ENCODE measurements around the gene SEMA5A.

Gene SEMA5A

DNA sequence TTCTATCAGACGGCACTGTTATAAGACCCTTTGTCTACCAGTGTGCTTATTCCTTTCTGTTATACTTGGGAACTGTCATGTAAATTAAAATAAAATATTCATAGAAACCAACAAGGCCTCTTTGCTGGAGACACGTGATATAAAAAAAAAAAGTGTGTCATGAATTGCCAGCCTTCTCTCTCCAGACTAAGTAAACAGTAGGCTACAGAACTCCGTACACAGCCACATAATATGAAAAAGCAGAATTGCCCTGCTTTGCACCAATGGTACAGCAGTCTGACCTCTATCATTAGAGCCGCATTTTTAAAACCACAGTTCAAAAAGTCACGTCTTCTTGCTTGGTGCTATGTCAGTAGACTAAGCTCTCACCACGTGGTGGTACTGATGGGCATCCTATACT is 231.3 kb downstream of the SEMA5A start:
- no peak for DNase-seq

DNA sequence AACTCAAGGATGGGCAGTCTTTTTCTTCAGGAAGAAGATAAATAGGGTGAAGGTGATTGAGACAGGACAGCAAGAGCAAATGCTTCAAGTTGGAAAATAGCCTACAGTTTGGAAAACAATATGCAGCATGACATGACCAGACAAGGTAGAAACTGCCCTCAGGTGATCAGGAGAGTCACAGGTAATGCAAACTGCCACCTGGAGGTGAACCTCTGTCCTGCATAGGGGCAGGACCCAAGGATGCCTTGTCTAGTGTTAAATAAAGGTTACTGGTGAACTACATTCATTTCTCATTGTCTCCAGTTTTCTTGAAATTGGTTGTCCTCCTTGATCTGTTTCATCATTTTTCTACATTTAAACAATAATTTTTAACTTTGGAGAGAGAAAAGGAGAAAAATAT is 232.1 kb downstream of the SEMA5A start:
- no peak for DNase-seq

- no peak for DNase-seq
Measured at GRCh38 chr5:9307150-9307549, 238.7 kb downstream of the SEMA5A start.

DNA sequence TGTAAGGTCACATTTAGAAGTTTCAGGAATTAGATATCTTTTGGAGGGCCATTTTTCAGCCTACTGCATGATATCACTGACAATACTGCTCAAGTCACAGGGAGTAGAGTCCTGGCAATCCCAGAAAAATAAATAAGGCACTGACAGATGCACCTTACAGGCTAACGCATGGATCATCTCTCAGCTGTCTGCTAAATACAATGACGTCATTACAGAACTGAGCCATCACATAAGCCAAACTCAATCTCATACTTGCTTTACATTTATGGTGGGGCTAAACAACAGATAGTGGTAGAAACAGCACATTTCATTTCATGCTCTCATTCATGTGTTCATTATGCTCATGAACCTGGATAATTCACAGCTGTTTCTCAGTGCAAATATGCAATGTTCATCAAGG is 243.7 kb downstream of the SEMA5A start:
- no peak for DNase-seq

DNA sequence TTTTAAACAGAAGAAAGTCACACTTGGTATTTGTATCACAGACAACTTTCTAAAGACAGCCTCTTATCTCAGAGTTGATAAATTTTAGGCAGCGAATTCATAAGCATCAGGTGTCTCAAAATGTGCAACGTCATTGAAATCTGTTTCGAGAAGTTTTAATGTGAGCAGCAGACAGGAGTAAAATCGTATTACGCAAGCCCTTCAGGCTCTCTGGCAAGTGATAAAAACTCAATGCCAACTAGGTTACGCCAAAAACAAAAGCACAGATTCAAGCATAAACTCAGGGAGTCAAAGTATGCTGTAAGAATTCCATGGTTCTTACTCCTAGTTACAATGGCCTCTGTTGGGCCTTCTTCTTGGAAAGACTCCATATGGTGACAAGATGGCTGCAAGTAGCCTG is 244.7 kb downstream of the SEMA5A start:
- DNase-seq, result no peak

DNA sequence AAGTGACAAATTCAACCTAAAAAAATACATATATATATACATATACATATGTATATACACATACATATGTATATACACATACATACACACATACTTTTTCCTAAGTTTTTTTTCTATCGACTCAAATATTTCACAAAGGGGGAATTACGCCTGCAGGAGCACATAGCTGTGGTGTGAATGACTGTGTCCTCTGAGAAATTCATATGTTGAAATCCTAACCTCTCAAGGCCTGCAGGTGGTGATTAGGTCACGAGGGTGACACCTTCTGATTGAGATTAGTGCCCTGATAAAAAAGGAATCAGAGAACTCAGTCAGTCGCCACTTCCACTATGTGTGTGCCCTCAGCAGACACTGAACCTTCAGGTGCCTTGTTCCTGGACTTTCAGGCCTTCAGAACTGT is 248.7 kb downstream of the SEMA5A start:
- no peak for DNase-seq

DNA sequence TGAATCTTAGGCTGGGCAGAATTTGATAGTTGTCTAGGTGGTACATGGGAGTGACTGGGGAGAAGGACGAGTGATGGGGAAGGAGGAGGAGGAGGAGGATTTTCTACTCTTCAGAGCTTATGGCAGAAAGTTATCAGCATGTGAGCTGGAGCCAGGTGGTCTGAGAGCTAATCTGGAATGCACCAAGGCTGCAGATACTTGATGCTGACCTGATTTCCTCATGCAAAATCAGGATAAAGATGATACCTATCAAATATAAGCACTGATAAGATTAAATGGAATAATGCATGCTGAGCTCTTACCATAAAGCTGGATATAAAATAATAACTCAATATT is 250.4 kb downstream of the SEMA5A start:
- no peak for DNase-seq

DNA sequence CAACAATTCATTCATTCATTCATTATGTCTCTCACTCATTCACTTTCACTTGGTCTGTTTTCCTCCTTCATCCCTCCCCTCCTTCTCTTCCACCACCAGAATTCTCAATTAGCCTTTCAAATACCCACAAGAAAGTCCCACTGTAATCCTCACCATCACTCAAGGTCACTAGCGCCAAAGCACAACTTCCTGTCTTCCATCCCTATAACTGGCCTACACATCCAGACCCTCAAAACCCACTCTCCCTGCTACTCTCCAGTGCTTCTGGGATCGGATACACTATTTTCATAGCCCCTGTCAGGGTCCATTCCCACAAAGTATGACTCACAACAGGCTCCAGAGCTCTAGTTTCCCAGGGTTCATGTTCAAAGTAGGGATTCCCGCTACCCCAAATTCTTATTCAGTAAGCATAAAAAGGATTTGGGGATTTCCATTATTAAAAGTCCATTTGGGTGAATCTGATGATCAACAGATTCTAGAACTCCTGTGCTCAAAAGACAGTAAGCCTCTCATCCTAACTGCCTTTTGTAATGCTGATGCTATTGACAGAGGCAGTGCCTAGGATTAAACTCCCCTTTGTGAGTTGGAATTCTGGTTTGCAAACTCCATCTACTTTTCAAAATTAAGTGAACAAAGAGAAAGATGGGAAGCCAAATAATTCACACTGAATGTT is 250.9 kb downstream of the SEMA5A start:
- no peak for DNase-seq

DNA sequence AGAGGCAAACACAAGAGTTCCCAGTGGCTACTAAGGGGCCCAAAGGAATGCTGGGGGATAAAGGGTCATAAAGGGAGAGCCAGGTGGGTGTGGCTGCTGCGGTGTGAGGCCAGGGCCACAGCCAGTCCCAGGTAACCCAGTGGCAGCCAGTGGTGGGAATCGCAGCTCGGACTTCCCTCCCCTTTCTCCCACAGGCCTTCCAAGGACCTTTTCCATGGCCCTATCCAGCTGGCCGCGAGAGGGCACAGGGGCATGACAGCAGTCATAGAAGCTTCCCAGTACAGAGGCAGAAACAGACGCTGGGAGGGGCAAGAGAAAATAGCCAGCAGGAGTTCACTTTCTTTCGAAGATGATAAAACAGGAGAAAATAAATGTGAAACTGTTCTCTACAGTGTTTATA is 257.6 kb downstream of the SEMA5A start:
- no peak for DNase-seq

DNA sequence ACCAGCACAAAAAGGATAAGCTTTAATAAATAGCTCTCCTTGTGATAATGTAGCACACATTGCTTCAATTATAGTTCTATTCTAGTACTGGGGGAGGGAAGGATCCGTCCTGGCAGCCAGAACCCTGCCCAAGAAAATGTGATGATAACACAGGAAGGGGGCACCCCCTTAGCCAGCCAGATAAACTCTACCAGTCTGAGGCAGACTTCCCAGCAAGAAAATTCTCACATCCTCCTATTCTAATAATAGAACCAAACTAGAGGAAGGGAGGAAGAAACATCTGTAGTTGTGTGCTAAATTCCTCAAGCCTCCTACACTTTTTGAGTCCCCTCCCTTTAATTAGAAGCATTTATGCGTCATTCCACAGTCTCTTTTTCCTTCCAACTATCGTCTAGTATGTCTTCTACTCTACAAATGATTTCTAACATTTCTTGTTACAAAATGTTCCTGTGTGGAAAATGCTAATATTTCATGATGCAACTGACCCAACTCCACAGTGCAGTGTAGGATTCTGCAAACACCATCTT is 261.0 kb downstream of the SEMA5A start:
- DNase-seq, result no peak

- no peak for DNase-seq
Measured at GRCh38 chr5:9284272-9284671, 261.6 kb downstream of the SEMA5A start.

GRCh38 chr5:9283473-9283872 is 262.4 kb downstream of the SEMA5A start:
- no peak for DNase-seq

DNA sequence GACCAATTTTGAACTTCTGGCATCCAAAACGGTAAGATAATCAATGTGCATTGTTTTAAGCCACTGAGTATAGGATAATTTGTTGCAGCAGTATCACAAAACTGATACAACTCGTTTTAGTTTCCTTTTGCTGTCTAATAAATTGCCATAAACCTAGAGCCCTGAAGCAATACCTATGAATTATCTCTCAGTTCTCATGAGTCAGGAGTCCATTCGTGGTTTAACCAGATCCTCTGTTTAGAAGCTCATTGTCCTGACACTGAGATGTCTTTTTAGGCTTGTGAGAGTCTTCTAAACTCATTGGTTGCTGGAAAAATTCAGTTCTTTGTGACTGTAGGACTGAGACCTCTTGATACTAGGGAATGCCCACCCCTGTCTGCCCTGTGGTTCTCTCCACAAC is 262.9 kb downstream of the SEMA5A start:
- DNase-seq, result no peak

- DNase-seq, result no peak
Measured at GRCh38 chr5:9282211-9282610, 263.7 kb downstream of the SEMA5A start.

GRCh38 chr5:9279774-9280173 is 266.1 kb downstream of the SEMA5A start:
- DNase-seq, result no peak

GRCh38 chr5:9278921-9279603 is 266.8 kb downstream of the SEMA5A start:
- DNase-seq, result no peak

- no peak for DNase-seq
Measured at GRCh38 chr5:9269014-9269413, 276.9 kb downstream of the SEMA5A start.

- no peak for DNase-seq
Measured at GRCh38 chr5:9268226-9268625, 277.6 kb downstream of the SEMA5A start.

GRCh38 chr5:9265441-9266287 is 280.2 kb downstream of the SEMA5A start:
- no peak for DNase-seq

- DNase-seq, result no peak
Measured at GRCh38 chr5:9264301-9264700, 281.6 kb downstream of the SEMA5A start.

- DNase-seq, result no peak
Measured at GRCh38 chr5:9263656-9264055, 282.2 kb downstream of the SEMA5A start.

GRCh38 chr5:9251379-9251980 is 294.4 kb downstream of the SEMA5A start:
- DNase-seq, result no peak

- no peak for DNase-seq
Measured at GRCh38 chr5:9249231-9249630, 296.6 kb downstream of the SEMA5A start.
